Thyroid gland (tissue), 4 donors: Measurements from ENCODE around the gene HNRNPL. TPM values are rescaled to one million over a fixed set of nuclear protein-coding genes. Genes with fewer than 3 reads are reported as not detected.
"Not testable (repeated sequence)": the region's sequence is repeated elsewhere in the genome, so short reads cannot be mapped to it uniquely, and the experiment has no call there.

Experiments
- DNase-seq, 2 donors: peaks; one replicate each; pipeline ENCODE4 v3.0.0-alpha.2; 2019
- H3K27ac ChIP-seq, 3 donors: fragments of 200-600 bp; sonication (generic); 1 replicate in 2 of 3; 2 replicates in 1 of 3; pipeline ENCODE4 v1.5.1; 2016 to 2019; ENCODE audit warnings: mild to moderate bottlenecking in 1 of 3, moderate library complexity in 1 of 3
- H3K27me3 ChIP-seq: fragments of 200-600 bp; sonication (generic); one replicate; pipeline ENCODE4 v1.5.1; 2019
- H3K36me3 ChIP-seq, 2 donors: fragments of 200-600 bp; sonication (generic); one replicate each; pipeline ENCODE4 v1.5.1; 2016 to 2019
- H3K4me1 ChIP-seq, 2 donors: fragments of 200-600 bp; sonication (generic); one replicate each; pipeline ENCODE4 v1.5.1; 2017 to 2019
- H3K4me3 ChIP-seq, 3 donors: fragments of 200-600 bp; sonication (generic); replicated peaks in 1 of 3; 1 replicate in 2 of 3; 2 replicates in 1 of 3; pipeline ENCODE4 v1.5.1; 2016; ENCODE audit warnings: mild to moderate bottlenecking in 1 of 3
- H3K9me3 ChIP-seq: fragments of 200-600 bp; sonication (generic); one replicate; pipeline ENCODE4 v1.5.1; 2017
- POLR2A ChIP-seq, 2 donors: fragments of 450-650 bp; IDR thresholded peaks; one replicate each; pipeline ENCODE4 v1.6.1; 2017; ENCODE audit warnings: antibody characterized with exemption in 2 of 2, mild to moderate bottlenecking in 2 of 2, moderate library complexity in 1 of 2
- WGBS, 2 donors: methylation state at CpG; one replicate each; pipeline ENCODE4 v1.1.5; 2017; 5-methylcytosine and 5-hydroxymethylcytosine counted together
- intact Hi-C: fragments of 100-400 bp; cut with DNase I; formaldehyde crosslinking; loops from one replicate; pipeline ENCODE4 v1.15.1; 2023
- total RNA-seq, 4 donors: library from RNA; depleted of rRNA; stranded (reverse); fragments of >200 nt; gene quantifications; one replicate each; pipeline ENCODE4 v1.2.3, GENCODE V29; 2016
- TF ChIP-seq, protein P1 (sequence below), 6 experiments: fragments of 200-600 bp in 3 of 6; fragments of 450-650 bp in 3 of 6; sonication (generic) in 3 of 6; IDR thresholded peaks; one replicate each; pipeline ENCODE4 v1.5.1; 2016 to 2019; ENCODE audit warnings: antibody characterized with exemption in 6 of 6, mild to moderate bottlenecking in 2 of 6, inconsistent platforms in 1 of 6, moderate library complexity in 1 of 6

HNRNPL gene
- total RNA-seq, 4 donors from 2014 or later: 181 to 247 (median 232) TPM

DNA sequence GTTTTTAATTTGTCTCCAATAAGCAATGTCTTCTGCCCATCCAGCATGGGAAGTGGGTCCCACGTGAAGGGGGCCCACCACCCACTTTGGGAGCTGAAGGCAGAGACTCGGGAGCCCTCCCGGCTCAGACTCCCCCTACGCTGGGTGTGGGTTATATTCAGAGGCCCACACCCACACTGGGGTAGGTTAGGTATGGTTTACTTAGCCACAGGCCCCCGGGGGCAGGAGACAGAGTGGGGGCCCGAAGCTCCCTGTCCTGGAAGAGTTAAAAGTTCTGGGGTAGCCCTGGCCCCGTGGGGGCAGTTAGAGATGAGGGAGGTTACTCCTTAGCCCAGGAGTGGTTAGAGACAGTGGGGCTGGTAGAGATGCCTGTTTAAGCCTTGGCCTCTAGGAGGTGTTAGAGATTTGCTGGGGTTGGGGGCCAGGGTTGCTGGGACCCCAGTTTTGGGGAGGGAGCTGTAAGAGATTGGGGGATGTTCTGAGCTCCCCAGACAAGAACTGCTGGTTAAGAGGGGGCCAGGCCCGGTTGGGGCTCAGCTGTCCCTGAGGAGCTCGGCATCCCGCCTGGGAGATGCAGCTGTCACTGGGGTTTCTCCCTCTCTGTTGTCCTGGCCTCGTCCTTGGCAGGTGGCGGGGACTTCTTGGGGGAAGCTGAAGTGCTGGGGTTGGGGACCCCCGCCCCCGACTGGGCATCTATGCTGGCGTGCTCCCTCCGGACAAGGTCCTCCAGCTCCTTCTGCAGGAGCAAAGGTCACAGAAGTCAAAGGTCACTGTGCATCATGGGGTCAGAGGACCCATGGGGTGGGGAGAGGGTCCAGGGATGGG lies 29.0 kb upstream of the HNRNPL start:
- H3K36me3 ChIP-seq: peaks cover 16 to 23% of the 10 kb centered on the region in 2 donors
- no peaks in the 10 kb centered on the region for H3K27me3 ChIP-seq
- peak overlapping the region in 2 of 3 donors; percentile 17 to 37 for H3K27ac ChIP-seq
- intact Hi-C loops: no loop called here
- no peak for DNase-seq
- TF ChIP-seq, protein P1, sequence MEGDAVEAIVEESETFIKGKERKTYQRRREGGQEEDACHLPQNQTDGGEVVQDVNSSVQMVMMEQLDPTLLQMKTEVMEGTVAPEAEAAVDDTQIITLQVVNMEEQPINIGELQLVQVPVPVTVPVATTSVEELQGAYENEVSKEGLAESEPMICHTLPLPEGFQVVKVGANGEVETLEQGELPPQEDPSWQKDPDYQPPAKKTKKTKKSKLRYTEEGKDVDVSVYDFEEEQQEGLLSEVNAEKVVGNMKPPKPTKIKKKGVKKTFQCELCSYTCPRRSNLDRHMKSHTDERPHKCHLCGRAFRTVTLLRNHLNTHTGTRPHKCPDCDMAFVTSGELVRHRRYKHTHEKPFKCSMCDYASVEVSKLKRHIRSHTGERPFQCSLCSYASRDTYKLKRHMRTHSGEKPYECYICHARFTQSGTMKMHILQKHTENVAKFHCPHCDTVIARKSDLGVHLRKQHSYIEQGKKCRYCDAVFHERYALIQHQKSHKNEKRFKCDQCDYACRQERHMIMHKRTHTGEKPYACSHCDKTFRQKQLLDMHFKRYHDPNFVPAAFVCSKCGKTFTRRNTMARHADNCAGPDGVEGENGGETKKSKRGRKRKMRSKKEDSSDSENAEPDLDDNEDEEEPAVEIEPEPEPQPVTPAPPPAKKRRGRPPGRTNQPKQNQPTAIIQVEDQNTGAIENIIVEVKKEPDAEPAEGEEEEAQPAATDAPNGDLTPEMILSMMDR (IDR thresholded peaks at IDR 0.05): no peak
- TF ChIP-seq POLR2A (IDR thresholded peaks at IDR 0.05): no peak
- WGBS, 2 donors: 83 to 85% methylated on average over 9 to 14 of the region's 16 CpGs
- no peak overlapping the region for H3K4me3 ChIP-seq
- H3K4me1 ChIP-seq: peaks cover 9 to 18% of the 10 kb centered on the region in 2 donors
- no peaks in the 10 kb centered on the region for H3K9me3 ChIP-seq

DNA sequence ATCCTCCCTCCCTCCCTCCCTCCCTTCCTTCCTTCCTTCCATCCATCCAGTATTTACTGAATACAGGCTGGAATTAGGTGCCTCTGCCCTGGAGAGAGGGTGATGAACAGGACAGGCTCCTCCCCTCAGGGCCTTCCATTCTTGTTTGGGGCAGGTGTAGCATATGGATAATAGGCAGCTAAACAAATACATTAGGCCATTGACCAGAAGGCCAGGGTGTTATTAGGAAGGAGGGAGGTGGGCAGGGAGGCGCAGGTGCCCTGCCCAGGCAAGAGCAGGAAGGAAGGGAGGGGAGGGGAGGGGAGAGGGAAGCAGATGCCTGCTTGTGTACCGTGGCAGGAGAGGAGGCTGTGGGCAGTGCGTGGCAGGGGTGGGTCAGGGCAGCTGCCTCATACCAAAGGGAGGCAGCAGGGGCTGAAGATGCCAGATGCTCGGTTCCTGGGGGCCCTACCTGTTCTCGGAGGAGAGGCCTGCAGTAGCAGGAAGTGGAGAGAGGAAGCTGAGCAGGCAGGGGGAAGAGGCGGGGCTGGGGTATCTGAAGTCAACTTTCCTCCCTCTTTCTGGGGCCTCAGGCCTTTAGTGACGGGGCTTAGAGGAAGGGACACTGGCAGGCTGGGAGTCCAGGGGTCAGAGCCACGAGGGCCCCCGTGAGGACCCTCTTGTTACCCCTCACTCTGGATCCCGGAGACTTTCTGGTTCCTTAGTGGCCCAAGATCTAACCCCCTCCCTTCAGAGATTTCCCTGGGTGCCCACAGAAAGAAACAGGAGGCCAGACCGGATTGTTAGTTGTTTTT lies 28.2 kb upstream of the HNRNPL start, which contains the start of gene RINL:
RINL (minus strand) TSS at position 495 of the 794 bp plus-strand sequence. CDS start 1,533 bp downstream, outside the sequence.
- 50 to 52% methylated on average over 11 of the region's 11 CpGs for WGBS, 2 donors
- no peaks in the 10 kb centered on the region for H3K9me3 ChIP-seq
- intact Hi-C loops: no loop called here
- DNase-seq: peak; percentile 17 to 25
- H3K4me1 ChIP-seq: peaks cover 9 to 18% of the 10 kb centered on the region in 2 donors
- peak within 1 kb of the TSS in 2 of 3 donors; percentile 17 to 37 for H3K27ac ChIP-seq
- TF ChIP-seq, protein P1 (IDR thresholded peaks at IDR 0.05): no peak
- no peak for TF ChIP-seq POLR2A (IDR thresholded peaks at IDR 0.05)
- peaks cover 10 to 16% of the 10 kb centered on the region in 2 donors for H3K36me3 ChIP-seq
- H3K27me3 ChIP-seq: no peaks in the 10 kb centered on the region
- H3K4me3 ChIP-seq: no peak within 1 kb of the TSS

DNA sequence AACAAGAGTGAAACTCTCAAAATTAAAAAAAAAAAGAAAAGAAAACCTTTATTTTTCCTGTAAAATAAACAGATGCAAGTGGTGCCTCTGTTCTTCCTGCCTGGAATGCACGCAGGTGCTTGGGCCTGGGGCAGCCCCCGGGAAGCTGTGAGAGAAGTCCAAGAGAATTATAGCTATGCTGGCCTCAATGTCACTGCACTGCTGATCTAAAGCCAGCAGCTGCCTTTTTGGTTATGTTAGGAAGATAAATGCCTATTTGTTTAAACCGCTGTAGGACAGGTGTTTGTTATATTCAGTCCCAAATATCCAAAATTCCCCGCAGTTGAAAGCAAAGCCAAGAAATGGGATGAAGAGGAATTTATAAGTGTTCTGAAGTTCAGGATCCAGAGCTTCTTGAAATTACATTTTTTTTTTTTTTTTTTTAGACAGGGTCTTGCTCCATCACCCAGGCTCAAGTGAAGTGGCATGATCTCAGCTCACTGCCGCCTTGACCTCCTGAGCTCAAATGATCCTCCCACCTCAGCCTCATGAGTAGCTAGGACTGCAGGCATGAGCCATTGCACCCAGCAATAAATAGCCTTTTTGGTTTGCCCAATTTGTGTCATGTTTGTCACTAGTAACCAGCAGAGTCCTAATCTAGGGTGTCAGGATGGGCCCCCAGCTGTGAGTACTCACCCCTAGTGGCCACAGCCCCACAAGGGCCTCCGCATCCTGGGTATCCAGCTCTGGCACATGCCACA lies 26.0 kb upstream of the HNRNPL start:
- Histone ChIP-seq H3K9me3 (no peaks in the 10 kb centered on the region), H3K27me3 (no peaks in the 10 kb centered on the region), H3K27ac (no peak overlapping the region), H3K36me3 (peaks cover 5 to 9% of the 10 kb centered on the region in 2 donors), H3K4me1 (peaks cover 9 to 18% of the 10 kb centered on the region in 2 donors), H3K4me3 (no peak overlapping the region)
- intact Hi-C loops: no loop called here
- 68 to 74% methylated on average over 6 of the region's 6 CpGs for WGBS, 2 donors
- no peak for DNase-seq
- no peak for TF ChIP-seq POLR2A (IDR thresholded peaks at IDR 0.05)
- TF ChIP-seq, protein P1 (IDR thresholded peaks at IDR 0.05): no peak

DNA sequence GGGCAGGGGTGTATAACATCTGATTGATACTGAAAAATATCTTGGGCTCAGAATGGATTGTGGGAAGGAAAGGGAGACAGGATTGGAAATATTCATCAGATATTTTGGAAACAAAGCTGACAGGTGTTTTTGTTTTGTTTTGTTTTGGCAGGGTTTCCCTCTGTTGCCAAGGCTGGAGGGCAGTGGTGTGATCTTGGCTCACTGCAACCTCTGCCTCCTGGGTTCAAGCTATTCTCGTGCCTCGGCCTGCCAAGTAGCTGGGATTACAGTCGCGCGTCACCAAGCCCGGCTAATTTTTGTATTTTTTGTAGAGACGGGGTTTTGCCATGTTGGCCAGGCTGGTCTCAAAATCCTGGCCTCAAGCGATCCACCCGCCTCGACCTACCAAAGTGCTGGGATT lies 23.6 kb upstream of the HNRNPL start:
- H3K4me3 ChIP-seq, H3K27me3 ChIP-seq, H3K27ac ChIP-seq, intact Hi-C loops, H3K36me3 ChIP-seq, H3K9me3 ChIP-seq, DNase-seq: not testable (repeated sequence)
- H3K4me1 ChIP-seq: peaks cover 19 to 28% of the 10 kb centered on the region in 2 donors
- 76 to 77% methylated on average over 10 of the region's 10 CpGs for WGBS, 2 donors

DNA sequence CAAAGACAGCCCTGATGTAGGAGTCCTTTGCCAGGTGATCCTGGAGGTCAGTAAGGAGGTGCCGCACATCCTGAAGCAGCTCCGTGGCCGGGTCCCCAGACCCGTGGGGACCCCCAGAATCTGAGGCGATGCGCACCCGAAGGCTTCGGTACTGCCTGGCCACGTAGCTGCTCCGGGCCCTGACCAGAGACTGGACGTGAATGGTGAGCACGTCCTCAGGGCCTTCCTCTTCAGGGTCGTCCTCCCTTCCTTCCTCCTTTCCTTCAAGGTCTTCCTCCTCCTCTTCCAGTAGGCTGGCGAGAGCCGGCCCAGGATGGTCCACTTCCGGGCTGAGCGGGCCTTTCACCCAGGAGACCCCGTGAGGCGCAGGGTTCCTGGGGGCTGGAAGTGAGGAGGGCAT lies 20.8 kb upstream of the HNRNPL start:
- intact Hi-C loops: no loop called here
- no peak overlapping the region for H3K4me3 ChIP-seq
- no peak overlapping the region for H3K27ac ChIP-seq
- no peaks in the 10 kb centered on the region for H3K9me3 ChIP-seq
- no peaks in the 10 kb centered on the region for H3K27me3 ChIP-seq
- 92 to 97% methylated on average over 17 to 19 of the region's 19 CpGs for WGBS, 2 donors
- no peaks in the 10 kb centered on the region for H3K36me3 ChIP-seq
- DNase-seq: no peak
- peaks cover 9 to 14% of the 10 kb centered on the region in 2 donors for H3K4me1 ChIP-seq
- TF ChIP-seq, protein P1 (IDR thresholded peaks at IDR 0.05): no peak
- no peak for TF ChIP-seq POLR2A (IDR thresholded peaks at IDR 0.05)
